NCI-H82 treated with DMSO at 0.1 percent for 48 hours (cell line): ENCODE data around the gene MVB12B.

Source experiments
- DNase-seq: peaks from one replicate; lab custom pipeline; 2025; ENCODE audit not compliant: unreplicated experiment; lab: John Stamatoyannopoulos, UW

Gene MVB12B

GRCh38 chr9:126380447-126380846, 53.8 kb downstream of the MVB12B start:
- DNase-seq, result no peak

- DNase-seq, result no peak
Measured at GRCh38 chr9:126381195-126381594, 54.6 kb downstream of the MVB12B start.

- DNase-seq, result no peak
Measured at GRCh38 chr9:126383406-126384046, 56.9 kb downstream of the MVB12B start.

GRCh38 chr9:126384926-126385325, 58.3 kb downstream of the MVB12B start:
- DNase-seq, result no peak

GRCh38 chr9:126386088-126386487, 59.5 kb downstream of the MVB12B start:
- DNase-seq, result no peak

- DNase-seq, result no peak
Measured at GRCh38 chr9:126386776-126387175, 60.1 kb downstream of the MVB12B start.

GRCh38 chr9:126388964-126389708, 62.5 kb downstream of the MVB12B start:
- no peak for DNase-seq

GRCh38 chr9:126389992-126390391, 63.4 kb downstream of the MVB12B start:
- no peak for DNase-seq

GRCh38 chr9:126390923-126391322, 64.3 kb downstream of the MVB12B start:
- DNase-seq, result no peak

- DNase-seq, result no peak
Measured at GRCh38 chr9:126391713-126392661, 65.4 kb downstream of the MVB12B start.

GRCh38 chr9:126392662-126393371, 66.2 kb downstream of the MVB12B start:
- DNase-seq, result no peak

GRCh38 chr9:126393876-126394275, 67.2 kb downstream of the MVB12B start:
- no peak for DNase-seq

GRCh38 chr9:126394802-126395201, 68.2 kb downstream of the MVB12B start:
- no peak for DNase-seq

GRCh38 chr9:126395439-126396212, 69.0 kb downstream of the MVB12B start:
- no peak for DNase-seq

- no peak for DNase-seq
Measured at GRCh38 chr9:126397056-126397455, 70.4 kb downstream of the MVB12B start.

- DNase-seq, result no peak
Measured at GRCh38 chr9:126398403-126399058, 71.9 kb downstream of the MVB12B start.

GRCh38 chr9:126399251-126399650, 72.6 kb downstream of the MVB12B start:
- DNase-seq, result no peak

GRCh38 chr9:126399789-126400188, 73.2 kb downstream of the MVB12B start:
- DNase-seq, result no peak

- DNase-seq, result no peak
Measured at GRCh38 chr9:126400571-126400970, 73.9 kb downstream of the MVB12B start.

- DNase-seq, result no peak
Measured at GRCh38 chr9:126401107-126401506, 74.5 kb downstream of the MVB12B start.
